Esophagus muscularis mucosa (tissue), 4 donors: ENCODE measurements around the gene ZFAND6. TPM values are rescaled to one million over a fixed set of nuclear protein-coding genes. Genes with fewer than 3 reads are reported as not detected.

Experiments used
- DNase-seq: peaks from one replicate; pipeline ENCODE4 v3.0.0-alpha.2; 2017; ENCODE audit errors: extremely low spot score
- H3K27ac ChIP-seq, 4 donors: fragments of 200-600 bp; sonication (generic); replicated peaks in 1 of 4; 1 replicate in 3 of 4; 2 replicates in 1 of 4; pipeline ENCODE4 v1.5.1; 2016 to 2019; ENCODE audit warnings: mild to moderate bottlenecking in 1 of 4
- H3K27me3 ChIP-seq, 4 donors: fragments of 200-600 bp; sonication (generic); one replicate each; pipeline versions ENCODE4 v1.5.1 to v1.6.0; 2016 to 2019
- H3K36me3 ChIP-seq, 4 donors: fragments of 200-600 bp; sonication (generic); one replicate each; pipeline ENCODE4 v1.5.1; 2016 to 2019
- H3K4me1 ChIP-seq, 4 donors: fragments of 200-600 bp; sonication (generic); one replicate each; pipeline ENCODE4 v1.5.1; 2016 to 2019
- H3K4me3 ChIP-seq, 4 donors: fragments of 200-600 bp; sonication (generic); 1 replicate in 2 of 4; 2 replicates in 2 of 4; pipeline ENCODE4 v1.5.1; 2016 to 2019; ENCODE audit warnings: mild to moderate bottlenecking in 4 of 4, moderate library complexity in 1 of 4
- H3K9me3 ChIP-seq, 4 donors: fragments of 200-600 bp; sonication (generic); 1 replicate in 3 of 4; 2 replicates in 1 of 4; pipeline ENCODE4 v1.5.1; 2016 to 2019
- CTCF ChIP-seq, 3 experiments: fragments of 200-600 bp in 2 of 3; fragments of 450-650 bp in 1 of 3; sonication (generic) in 2 of 3; IDR thresholded peaks; one replicate each; pipeline ENCODE4 v1.5.1; 2017 to 2019; ENCODE audit warnings: antibody characterized with exemption in 3 of 3, mild to moderate bottlenecking in 2 of 3, moderate library complexity in 1 of 3
- EP300 ChIP-seq: sonication (generic); formaldehyde crosslinking; IDR thresholded peaks from one replicate; pipeline ENCODE4 v1.6.1; 2017; ENCODE audit warnings: antibody characterized with exemption
- POLR2A ChIP-seq: fragments of 450-650 bp; IDR thresholded peaks from one replicate; pipeline ENCODE4 v1.6.1; 2017; ENCODE audit warnings: antibody characterized with exemption, moderate library complexity, mild to moderate bottlenecking, low read depth
- POLR2AphosphoS5 ChIP-seq, 2 donors: sonication (generic); formaldehyde crosslinking; IDR thresholded peaks; one replicate each; pipeline ENCODE4 v1.6.1; 2017; ENCODE audit warnings: antibody characterized with exemption in 2 of 2
- WGBS: methylation state at CpG from one replicate; pipeline ENCODE4 v1.1.5; 2018; 5-methylcytosine and 5-hydroxymethylcytosine counted together
- intact Hi-C: fragments of 100-400 bp; cut with DNase I; formaldehyde crosslinking; loops from one replicate; pipeline ENCODE4 v1.15.1; 2023
- total RNA-seq, 4 donors: library from RNA; depleted of rRNA; stranded (reverse); fragments of >200 nt; gene quantifications; one replicate each; pipeline versions ENCODE4 v1.1.0 to v1.2.1, GENCODE V29; 2016

Gene ZFAND6
- total RNA-seq, 4 donors from 2014 or later = 80.2 to 134 (median 107) TPM

- intact Hi-C loops = no loop called here
- 39% methylated on average over 5 of the region's 5 CpGs for WGBS
- no peaks in the 10 kb centered on the region for H3K9me3 ChIP-seq
Observed at GRCh38 chr15:80087104-80087503, 27.6 kb downstream of the ZFAND6 start.

GRCh38 chr15:80090041-80090440 lies 30.6 kb downstream of the ZFAND6 start:
- TF ChIP-seq CTCF (IDR thresholded peaks at IDR 0.05) = no peak
- no peak for TF ChIP-seq POLR2AphosphoS5 (IDR thresholded peaks at IDR 0.05)
- no peak for TF ChIP-seq POLR2A
- TF ChIP-seq EP300 = no peak
- 100% methylated on average over 1 of the region's 1 CpG for WGBS

More at GRCh38 chr15:80087104-80087503, 27.6 kb downstream of the ZFAND6 start:
- Histone ChIP-seq H3K4me1 (peaks cover 0 to 27% (median 15%) of the 10 kb centered on the region in 4 donors), H3K36me3 (no peaks in the 10 kb centered on the region), H3K27me3 (no peaks in the 10 kb centered on the region), H3K4me3 (no peak overlapping the region), H3K27ac (no peak overlapping the region)
- no peak for DNase-seq
- TF ChIP-seq POLR2A (no peak), CTCF (IDR thresholded peaks at IDR 0.05) (peak in 1 of 3 experiments; percentile 25)

GRCh38 chr15:80090879-80091503 lies 31.5 kb downstream of the ZFAND6 start:
- intact Hi-C loops = no loop called here
- H3K4me3 ChIP-seq = no peak overlapping the region
- H3K27ac ChIP-seq = no peak overlapping the region
- no peak for DNase-seq
- no peaks in the 10 kb centered on the region for H3K9me3 ChIP-seq
- no peak for TF ChIP-seq POLR2A
- TF ChIP-seq EP300 = no peak
- TF ChIP-seq CTCF (IDR thresholded peaks at IDR 0.05) = peak in 1 of 3 experiments; percentile 27
- H3K36me3 ChIP-seq = no peaks in the 10 kb centered on the region
- H3K27me3 ChIP-seq = no peaks in the 10 kb centered on the region
- 79% methylated on average over 7 of the region's 7 CpGs for WGBS
- peaks cover 21 to 39% (median 36%) of the 10 kb centered on the region in 4 donors for H3K4me1 ChIP-seq

More at GRCh38 chr15:80090041-80090440, 30.6 kb downstream of the ZFAND6 start:
- no peak overlapping the region for H3K27ac ChIP-seq
- H3K4me3 ChIP-seq = no peak overlapping the region
- H3K27me3 ChIP-seq = no peaks in the 10 kb centered on the region
- DNase-seq = no peak
- H3K9me3 ChIP-seq = no peaks in the 10 kb centered on the region
- H3K36me3 ChIP-seq = no peaks in the 10 kb centered on the region
- peaks cover 14 to 31% (median 26%) of the 10 kb centered on the region in 4 donors for H3K4me1 ChIP-seq
- intact Hi-C loops = no loop called here

- Histone ChIP-seq H3K36me3 (no peaks in the 10 kb centered on the region), H3K27me3 (no peaks in the 10 kb centered on the region), H3K4me1 (peaks cover 33 to 49% (median 39%) of the 10 kb centered on the region in 4 donors), H3K9me3 (no peaks in the 10 kb centered on the region), H3K4me3 (no peak overlapping the region), H3K27ac (no peak overlapping the region)
- intact Hi-C loops = no loop called here
- DNase-seq = no peak
- WGBS = 47% methylated on average over 5 of the region's 5 CpGs
- TF ChIP-seq POLR2A = no peak
- TF ChIP-seq CTCF (IDR thresholded peaks at IDR 0.05) = no peak
- TF ChIP-seq EP300 = no peak
Observed at GRCh38 chr15:80093854-80094418, 34.5 kb downstream of the ZFAND6 start.
